GM19193 (cell line): Measurements from ENCODE around the gene SNX10.

Experiments used
- POLR2A ChIP-seq: IDR thresholded peaks from 4 replicates; pipeline ENCODE4 v1.6.1; 2011; ENCODE audit not compliant: insufficient read depth, insufficient read length; ENCODE audit errors: extremely low read depth

SNX10 gene

DNA sequence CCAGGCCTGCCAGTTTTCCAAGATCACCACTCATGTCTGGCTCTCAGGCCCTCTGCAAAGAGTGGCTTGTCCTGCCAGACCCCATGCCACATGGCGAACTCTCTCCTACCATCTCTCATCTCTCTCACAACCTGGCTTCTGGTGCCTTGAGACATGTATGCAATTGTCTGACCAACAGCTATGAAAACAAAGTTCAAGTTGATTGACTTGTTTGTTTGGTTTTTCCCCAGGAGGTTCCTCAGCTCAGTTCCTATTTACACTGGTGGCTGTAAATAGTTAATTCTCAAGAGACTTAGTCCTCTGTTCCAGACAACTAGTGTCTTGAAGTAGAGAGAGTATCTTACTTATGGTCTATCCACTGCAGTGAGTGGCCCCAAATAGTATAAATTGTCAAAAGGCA lies 131.8 kb downstream of the SNX10 start:
- TF ChIP-seq POLR2A: no peak
